Kidney (tissue), 14 donors: ENCODE data around the gene C1QTNF12. TPM values are rescaled to one million over a fixed set of nuclear protein-coding genes. Genes with fewer than 3 reads are reported as not detected.

Source experiments
- DNase-seq, 5 donors: peaks; one replicate each; pipeline ENCODE4 v3.0.0-alpha.2; 2013 to 2020
- FAIRE-seq: peaks from 2 replicates; lab custom pipeline; 2012; peaks lifted over from hg19 to GRCh38; lab: Jason Lieb, UNC
- H3K27ac ChIP-seq, 2 donors: one replicate each; pipeline ENCODE4 v1.7.0; 2013; ENCODE audit warnings: low read depth in 2 of 2, low read length in 2 of 2, inconsistent platforms in 1 of 2
- H3K27me3 ChIP-seq: one replicate; pipeline ENCODE4 v1.7.1; 2013; ENCODE audit warnings: low read length, inconsistent platforms; ENCODE audit not compliant: control insufficient read depth, insufficient read depth
- H3K36me3 ChIP-seq, 3 donors: one replicate each; pipeline versions ENCODE4 v1.7.0 to v1.7.1; 2013; ENCODE audit warnings: low read length in 3 of 3, control low read depth in 1 of 3, inconsistent platforms in 1 of 3; ENCODE audit not compliant: insufficient read depth in 3 of 3, control insufficient read depth in 2 of 3
- H3K4me1 ChIP-seq, 3 donors: one replicate each; pipeline versions ENCODE4 v1.7.0 to v1.7.1; 2013; ENCODE audit warnings: low read length in 3 of 3, inconsistent platforms in 1 of 3, low read depth in 1 of 3; ENCODE audit not compliant: control insufficient read depth in 2 of 3, insufficient read depth in 2 of 3
- H3K4me3 ChIP-seq, 3 donors: one replicate each; pipeline versions ENCODE4 v1.7.0 to v1.8.1; 2013; ENCODE audit warnings: low read length in 3 of 3, control low read depth in 1 of 3, inconsistent platforms in 1 of 3
- H3K9ac ChIP-seq, 3 donors: one replicate each; pipeline versions ENCODE4 v1.7.0 to v1.7.1; 2013; ENCODE audit warnings: low read length in 3 of 3, control low read depth in 1 of 3, inconsistent platforms in 1 of 3
- H3K9me3 ChIP-seq, 3 donors: one replicate each; pipeline versions ENCODE4 v1.7.0 to v1.7.1; 2013; ENCODE audit warnings: low read length in 3 of 3, control low read depth in 1 of 3, inconsistent platforms in 1 of 3; ENCODE audit not compliant: control insufficient read depth in 2 of 3, insufficient read depth in 1 of 3
- CTCF ChIP-seq: IDR thresholded peaks from 3 replicates; pipeline ENCODE4 v1.5.1; 2012; ENCODE audit warnings: mild to moderate bottlenecking, moderate library complexity, borderline replicate concordance; ENCODE audit not compliant: insufficient read depth; ENCODE audit errors: extremely low read depth
- intact Hi-C: fragments of 100-400 bp; cut with DNase I; formaldehyde crosslinking; loops from one replicate; pipeline ENCODE4 v1.11.1; 2022
- polyA plus RNA-seq: library from polyadenylated mRNA; stranded (reverse); fragments of 350-450 nt; fragmentation: Illumina TruSeq; extraction: RNeasy Lipid Tissue Mini Kit (QIAGEN cat#74804); gene quantifications from one replicate; pipeline ENCODE4 v1.2.3, GENCODE V29; 2014; ENCODE audit warnings: low read depth, low replicate concordance; ENCODE audit not compliant: insufficient read depth
- total RNA-seq: library from RNA; stranded (reverse); fragmentation: NEBNext Ultra II Directional; extraction: Animal tissue kit (Norgen Biotek cat#: 25700); gene quantifications from one replicate; pipeline ENCODE4 v1.2.1, GENCODE V29; 2021
- donor health status: control.
- donor health status: control.
- donor health status: control.
- donor health status: control.
- donor health status: control.
- donor health status: DM: yes; HTN: yes; CAD: no.
- donor health status: Normal renal cell carcinoma (clear cell type).

C1QTNF12 gene
- total and polyA plus RNA-seq, 2 donors from 2014 or later, result 3.1 to 9.9 TPM

- intact Hi-C loops, result no loop called here
- no peak for TF ChIP-seq CTCF
- peaks cover 0 to 24% (median 12%) of the 10 kb centered on the region in 3 donors for H3K4me1 ChIP-seq
- no peak overlapping the region for H3K9ac ChIP-seq
- no peak overlapping the region for H3K4me3 ChIP-seq
- H3K27me3 ChIP-seq, result no peaks in the 10 kb centered on the region
- DNase-seq (no peak), FAIRE-seq (no peak)
- H3K36me3 ChIP-seq, result peaks cover 0 to 20% (median 15%) of the 10 kb centered on the region in 3 donors
- no peak overlapping the region for H3K27ac ChIP-seq
- no peaks in the 10 kb centered on the region for H3K9me3 ChIP-seq
Measured at GRCh38 chr1:1228187-1228586, 18.3 kb downstream of the C1QTNF12 start.

- no peak for TF ChIP-seq CTCF
- Histone ChIP-seq H3K27me3 (no peaks in the 10 kb centered on the region), H3K36me3 (peaks cover 4 to 27% (median 21%) of the 10 kb centered on the region in 3 donors), H3K9me3 (no peaks in the 10 kb centered on the region), H3K4me3 (no peak overlapping the region), H3K4me1 (peaks cover 0 to 16% (median 12%) of the 10 kb centered on the region in 3 donors), H3K9ac (no peak overlapping the region), H3K27ac (no peak overlapping the region)
- FAIRE-seq, result no peak
- DNase-seq, result no peak
- intact Hi-C loops, result no loop called here
Measured at GRCh38 chr1:1227386-1227785, 19.1 kb downstream of the C1QTNF12 start.

GRCh38 chr1:1226566-1227362 is 19.8 kb downstream of the C1QTNF12 start:
- no peak for DNase-seq
- TF ChIP-seq CTCF, result no peak
- intact Hi-C loops, result no loop called here
- Histone ChIP-seq H3K27ac (no peak overlapping the region), H3K4me1 (peaks cover 0 to 15% (median 12%) of the 10 kb centered on the region in 3 donors), H3K4me3 (no peak overlapping the region), H3K9me3 (no peaks in the 10 kb centered on the region), H3K9ac (no peak overlapping the region), H3K36me3 (peaks cover 4 to 27% (median 22%) of the 10 kb centered on the region in 3 donors), H3K27me3 (no peaks in the 10 kb centered on the region)
- no peak for FAIRE-seq
